ENCODE measurements around the gene ALDH16A1. TPM values are rescaled to one million over a fixed set of nuclear protein-coding genes. Genes with fewer than 3 reads are reported as not detected.

The ALDH16A1 gene
- total and polyA plus RNA-seq, 2 of the 8 experiments (the other 6 are each of a cell fraction or from before 2014, with no cell fraction given), result 30.5 to 34.3 TPM

GRCh38 chr19:49436381-49437017, 16.5 kb upstream of the ALDH16A1 start:
- Histone ChIP-seq H3K27ac (ENCODE audit: low read depth, low read length) (no peak overlapping the region), H3K79me2 (ENCODE audit: control insufficient read depth in 1 of 2, insufficient read depth in 2 of 2, low read length in 2 of 2) (no peaks in the 10 kb centered on the region), H2BK5ac (ENCODE audit: low read depth, low read length) (no peak overlapping the region), H3K18ac (ENCODE audit: extremely low read depth, low read length) (no peak overlapping the region), H3K9ac (replicated peaks in 1 of 4; ENCODE audit: extremely low read depth in 1 of 4, low read depth in 3 of 4, low read length in 3 of 4) (no peak overlapping the region), H3K23ac (ENCODE audit: insufficient read length) (no peak overlapping the region), H3K14ac (ENCODE audit: insufficient read length) (no peak overlapping the region), H3K9me3 (ENCODE audit: insufficient read depth in 2 of 2, low read depth in 1 of 2, low read length in 1 of 2) (peaks cover 0 to 2% of the 10 kb centered on the region in 2 experiments; a peak in 1 of 4 replicates), H4K20me1 (replicated peaks in 1 of 2; ENCODE audit: control insufficient read depth in 1 of 2, insufficient read depth in 2 of 2, low read length in 2 of 2) (no peaks in the 10 kb centered on the region), H3K23me2 (ENCODE audit: low read depth, low read length) (peaks cover 15% of the 10 kb centered on the region; the same call in 1 of the 2 replicates), H3K27me3 (replicated peaks in 1 of 4; ENCODE audit: control insufficient read depth in 3 of 4, extremely low read depth in 1 of 4, insufficient read depth in 3 of 4, low read length in 3 of 4) (peaks cover 30 to 72% (median 62%) of the 10 kb centered on the region in 4 experiments), H4K5ac (ENCODE audit: insufficient read length, low read depth, low read length) (no peak overlapping the region), H3K79me1 (ENCODE audit: low read depth, low read length) (no peaks in the 10 kb centered on the region), H4K91ac (replicated peaks; ENCODE audit: insufficient read length, low read length) (no peak overlapping the region), H3K4me2 (ENCODE audit: insufficient read depth in 1 of 2, low read depth in 2 of 2, low read length in 2 of 2) (peak overlapping the region; percentile 52 to 80), H3K36me3 (ENCODE audit: control insufficient read depth in 2 of 4, insufficient read depth in 4 of 4, low read length in 3 of 4) (no peaks in the 10 kb centered on the region), H2BK15ac (ENCODE audit: low read length) (peak overlapping the region; percentile 90; the same call in 1 of the 2 replicates), H2BK20ac (ENCODE audit: low read length) (no peak overlapping the region), H2BK120ac (replicated peaks; ENCODE audit: low read depth, low read length) (no peak overlapping the region), H3K4me1 (replicated peaks in 1 of 4; ENCODE audit: control insufficient read depth in 3 of 4, insufficient read depth in 4 of 4, low read length in 3 of 4) (peaks cover 0 to 16% (median 12%) of the 10 kb centered on the region in 4 experiments; a peak in 5 of 7 replicates), H2BK12ac (ENCODE audit: low read depth, low read length) (0 out of 2 replicates have a peak overlapping the region, but pooled peaks have one; percentile 6), H3K4me3 (ENCODE audit: extremely low read depth in 1 of 4, insufficient read depth in 2 of 4, low read depth in 3 of 4, low read length in 4 of 4) (peak overlapping the region; percentile 26 to 55 (median 35); a peak in 7 of 8 replicates), H3K56ac (replicated peaks; ENCODE audit: insufficient read length, low read depth, low read length) (no peak overlapping the region), H2AK5ac (ENCODE audit: low read depth, low read length) (no peak overlapping the region), H3K4ac (replicated peaks; ENCODE audit: insufficient read length, low read depth, low read length) (no peak overlapping the region), H4K8ac (ENCODE audit: extremely low read depth, insufficient read depth, low read length) (no peak overlapping the region), H2AFZ (ENCODE audit: low read length) (peak overlapping the region; percentile 84; the same call in 1 of the 2 replicates)
- POLR2A ChIA-PET (ENCODE audit: partially characterized antibody), result interaction anchor here (0.6 to 2.3 kb wide), 13 partner anchors 9 to 493 kb away, joined by 3 to 17 read pairs (median 4); partner anchors contain the start of genes ALDH16A1 and GFY
- DNase-seq (ENCODE audit: low read depth in 1 of 2, low spot score in 2 of 2), result peak; percentile 89 to 100
- FAIRE-seq, result peak; percentile 75
- CTCF ChIA-PET (ENCODE audit: partially characterized antibody), result interaction anchor here (0.8 to 4.7 kb wide), 16 partner anchors 9 to 103 kb away, joined by 3 to 38 read pairs (median 4); partner anchors contain the start of genes DKKL1, GFY and PTH2
- WGBS, 2 experiments (ENCODE audit: extremely low coverage in 1 of 2, insufficient coverage in 1 of 2, insufficient read length in 1 of 2, insufficient replicate concordance in 2 of 2, low coverage in 1 of 2, low lambda C conversion rate in 2 of 2, missing lambda C conversion rate in 1 of 2), result 14% methylated on average over 39 of the region's 42 CpGs; no CpG with 5 or more reads in 1 of the 2 experiments
- TF ChIP-seq, protein P1, sequence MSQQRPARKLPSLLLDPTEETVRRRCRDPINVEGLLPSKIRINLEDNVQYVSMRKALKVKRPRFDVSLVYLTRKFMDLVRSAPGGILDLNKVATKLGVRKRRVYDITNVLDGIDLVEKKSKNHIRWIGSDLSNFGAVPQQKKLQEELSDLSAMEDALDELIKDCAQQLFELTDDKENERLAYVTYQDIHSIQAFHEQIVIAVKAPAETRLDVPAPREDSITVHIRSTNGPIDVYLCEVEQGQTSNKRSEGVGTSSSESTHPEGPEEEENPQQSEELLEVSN (IDR thresholded peaks at IDR 0.05), result peak; percentile 44; the same call in 1 of the 2 replicates
- TF ChIP-seq HDAC2 (IDR thresholded peaks at IDR 0.05; ENCODE audit: borderline replicate concordance in 1 of 2, low read depth in 2 of 2, low read length in 2 of 2) (no peak), SIN3A (conservative IDR thresholded peaks at IDR 0.05 in 1 of 2, IDR thresholded peaks at IDR 0.05 in 1 of 2; ENCODE audit: low read depth in 1 of 2, low read length in 2 of 2) (peak in 1 of 2 experiments; percentile 68; a peak in 1 of 4 replicates), KDM5A (IDR thresholded peaks at IDR 0.05; ENCODE audit: low read length) (no peak), TAF1 (IDR thresholded peaks at IDR 0.05; ENCODE audit: low read depth, low read length) (0 out of 2 replicates have a peak, but pooled peaks have one; percentile 12), SAP30 (IDR thresholded peaks at IDR 0.05; ENCODE audit: insufficient read depth, insufficient replicate concordance, low read length) (no peak), HDAC6 (IDR thresholded peaks at IDR 0.05; ENCODE audit: low read depth, low read length) (no peak), ASH2L (IDR thresholded peaks at IDR 0.05; ENCODE audit: low read length) (peak; percentile 46), GABPA (IDR thresholded peaks at IDR 0.05; ENCODE audit: borderline replicate concordance, insufficient read depth, low read length) (no peak), BCL11A (IDR thresholded peaks at IDR 0.05; ENCODE audit: low read depth in 2 of 2, low read length in 2 of 2) (no peak)

All from H1 (cell line).